Activated CD4-positive, alpha-beta memory T cell treated with anti-CD3 and anti-CD28 coated beads for 36 hours (primary cell): ENCODE results near the gene FYTTD1. TPM values are rescaled to one million over a fixed set of nuclear protein-coding genes. Genes with fewer than 3 reads are reported as not detected.
"Not testable (repeated sequence)": the region's sequence is repeated elsewhere in the genome, so short reads cannot be mapped to it uniquely, and the experiment has no call there.

Experiments used
- CTCF ChIA-PET: fragments of 350-600 bp; sonication (Branson Sonifier 250); formaldehyde crosslinking; loops from one replicate; lab custom pipeline; 2021; ENCODE audit warnings: antibody characterized with exemption, inconsistent platforms; lab: Charles Lee
- POLR2A ChIA-PET: fragments of 350-600 bp; sonication (Branson Sonifier 250); formaldehyde crosslinking; loops from one replicate; lab custom pipeline; 2021; ENCODE audit warnings: antibody characterized with exemption; lab: Charles Lee
- DNase-seq: peaks from one replicate; pipeline ENCODE4 v3.0.0-alpha.2; 2020
- H3K27ac Mint-ChIP-seq: one replicate; pipeline ENCODE4 v1.8.0; 2021; ENCODE audit warnings: mixed read lengths
- H3K27me3 Mint-ChIP-seq: one replicate; pipeline ENCODE4 v1.8.0; 2021; ENCODE audit warnings: mixed read lengths
- H3K36me3 Mint-ChIP-seq: one replicate; pipeline ENCODE4 v1.8.0; 2021; ENCODE audit warnings: mixed read lengths
- H3K4me1 Mint-ChIP-seq: one replicate; pipeline ENCODE4 v1.8.0; 2021; ENCODE audit warnings: low read depth, mixed read lengths
- H3K4me3 Mint-ChIP-seq: one replicate; pipeline ENCODE4 v1.8.0; 2021; ENCODE audit warnings: mild to moderate bottlenecking, mixed read lengths
- H3K9me3 Mint-ChIP-seq: one replicate; pipeline ENCODE4 v1.8.0; 2021; ENCODE audit warnings: mixed read lengths
- intact Hi-C: fragments of 100-400 bp; cut with micrococcal nuclease; formaldehyde crosslinking; loops from one replicate; pipeline ENCODE4 v1.15.1; 2023
- total RNA-seq, 2 experiments: library from RNA; stranded (reverse); gene quantifications; one replicate each; pipeline ENCODE4 v1.2.3, GENCODE V29; 2021

The FYTTD1 gene
- total RNA-seq, result 10 to 100 TPM; 35.5 to 39.9 TPM

GRCh38 chr3:197749601-197750395 lies at the start of gene FYTTD1:
Gene FYTTD1 (plus strand): TSS chr3:197749883. CDS start chr3:197749972, 89 bp downstream.
- POLR2A ChIA-PET, result interaction anchor here (1.3 to 2.0 kb wide), 2 partner anchors 14 to 41 kb away, joined by 6 to 7 read pairs; partner anchors contain the start of genes LRCH3 and RUBCN

GRCh38 chr3:197700095-197700494 lies 49.6 kb upstream of the FYTTD1 start:
- intact Hi-C loops, result no loop called here
- POLR2A ChIA-PET, result interaction anchor here (1.0 kb wide), 1 partner anchor 11 kb away, joined by 3 read pairs; no protein-coding TSS in a partner anchor
- Mint-ChIP-seq H3K4me1 (peaks cover 11% of the 10 kb centered on the region), H3K36me3 (peaks cover 59% of the 10 kb centered on the region), H3K9me3 (no peaks in the 10 kb centered on the region), H3K4me3 (no peak overlapping the region), H3K27ac (no peak overlapping the region), H3K27me3 (no peaks in the 10 kb centered on the region)
- CTCF ChIA-PET, result no interaction called here
- no peak for DNase-seq

More at GRCh38 chr3:197749601-197750395, at the start of gene FYTTD1:
- Mint-ChIP-seq H3K4me1 (peaks cover 33% of the 10 kb centered on the region), H3K27ac (peak within 1 kb of the TSS; percentile 92), H3K9me3 (no peaks in the 10 kb centered on the region), H3K27me3 (no peaks in the 10 kb centered on the region), H3K36me3 (peaks cover 2% of the 10 kb centered on the region), H3K4me3 (peak within 1 kb of the TSS; percentile 98)
- peak; percentile 90 for DNase-seq
- intact Hi-C loops, result loop anchor here (1.0 to 2.0 kb wide), 3 partner anchors 13 to 43 kb away; partner anchors contain the start of gene RUBCN
- CTCF ChIA-PET, result interaction anchor here (1.1 to 1.3 kb wide), 2 partner anchors 37 to 43 kb away, joined by 6 to 8 read pairs; no protein-coding TSS in a partner anchor

- ChIA-PET POLR2A (no interaction called here), CTCF (no interaction called here)
- Mint-ChIP-seq H3K9me3 (no peaks in the 10 kb centered on the region), H3K4me1 (peaks cover 11% of the 10 kb centered on the region), H3K27me3 (no peaks in the 10 kb centered on the region), H3K27ac (no peak overlapping the region), H3K4me3 (no peak overlapping the region), H3K36me3 (peaks cover 51% of the 10 kb centered on the region)
- DNase-seq, result no peak
- intact Hi-C loops, result no loop called here
Measured at GRCh38 chr3:197701841-197702240, 47.8 kb upstream of the FYTTD1 start.

GRCh38 chr3:197706658-197707057 lies 43.0 kb upstream of the FYTTD1 start:
- ChIA-PET CTCF (no interaction called here), POLR2A (no interaction called here)
- no peak overlapping the region for H3K4me3 Mint-ChIP-seq
- H3K27me3 Mint-ChIP-seq, result no peaks in the 10 kb centered on the region
- H3K27ac Mint-ChIP-seq, result no peak overlapping the region
- intact Hi-C loops, result no loop called here
- no peaks in the 10 kb centered on the region for H3K9me3 Mint-ChIP-seq
- DNase-seq, result no peak
- peaks cover 19% of the 10 kb centered on the region for H3K36me3 Mint-ChIP-seq
- peaks cover 9% of the 10 kb centered on the region for H3K4me1 Mint-ChIP-seq

GRCh38 chr3:197709135-197709534 lies 40.5 kb upstream of the FYTTD1 start:
- H3K27ac Mint-ChIP-seq, result no peak overlapping the region
- no peak overlapping the region for H3K4me3 Mint-ChIP-seq
- no peak for DNase-seq
- peaks cover 29% of the 10 kb centered on the region for H3K4me1 Mint-ChIP-seq
- H3K27me3 Mint-ChIP-seq, result no peaks in the 10 kb centered on the region
- H3K36me3 Mint-ChIP-seq, result peaks cover 15% of the 10 kb centered on the region
- no peaks in the 10 kb centered on the region for H3K9me3 Mint-ChIP-seq
- intact Hi-C loops, result no loop called here
- ChIA-PET POLR2A (no interaction called here), CTCF (no interaction called here)

- DNase-seq, CTCF ChIA-PET, H3K9me3 Mint-ChIP-seq, POLR2A ChIA-PET, H3K4me3 Mint-ChIP-seq, H3K27me3 Mint-ChIP-seq, H3K27ac Mint-ChIP-seq: not testable (repeated sequence)
- peaks cover 13% of the 10 kb centered on the region for H3K36me3 Mint-ChIP-seq
- H3K4me1 Mint-ChIP-seq, result peaks cover 35% of the 10 kb centered on the region
- intact Hi-C loops, result loop anchor here (10.0 kb wide), 1 partner anchor 416 kb away; the partner anchor contains the start of gene DLG1
Measured at GRCh38 chr3:197710965-197711364, 38.7 kb upstream of the FYTTD1 start.

- DNase-seq, result peak; percentile 94
Measured at GRCh38 chr3:197711973-197712707, 37.5 kb upstream of the FYTTD1 start.

GRCh38 chr3:197713477-197713822 lies 36.2 kb upstream of the FYTTD1 start:
- ChIA-PET CTCF (interaction anchor here (1.4 kb wide), 1 partner anchor 114 kb away, joined by 4 read pairs; no protein-coding TSS in a partner anchor), POLR2A (interaction anchor here (1.3 to 1.6 kb wide), 2 partner anchors 13 to 134 kb away, joined by 3 to 8 read pairs; no protein-coding TSS in a partner anchor)
- H3K9me3 Mint-ChIP-seq, result no peaks in the 10 kb centered on the region
- peak overlapping the region; percentile 86 for H3K27ac Mint-ChIP-seq
- intact Hi-C loops, result loop anchor here (10.0 kb wide), 1 partner anchor 419 kb away; the partner anchor contains the start of gene DLG1
- H3K4me3 Mint-ChIP-seq, result no peak overlapping the region
- H3K4me1 Mint-ChIP-seq, result peaks cover 35% of the 10 kb centered on the region
- no peaks in the 10 kb centered on the region for H3K27me3 Mint-ChIP-seq
- DNase-seq, result no peak
- peaks cover 20% of the 10 kb centered on the region for H3K36me3 Mint-ChIP-seq

More at GRCh38 chr3:197711973-197712707, 37.5 kb upstream of the FYTTD1 start:
- Mint-ChIP-seq H3K9me3 (no peaks in the 10 kb centered on the region), H3K27ac (peak overlapping the region; percentile 86), H3K36me3 (peaks cover 20% of the 10 kb centered on the region), H3K4me3 (peak overlapping the region; percentile 62), H3K4me1 (peaks cover 35% of the 10 kb centered on the region), H3K27me3 (no peaks in the 10 kb centered on the region)
- CTCF ChIA-PET, result interaction anchor here (0.7 to 1.4 kb wide), 5 partner anchors 24 to 829 kb away, joined by 4 to 8 read pairs (median 6); partner anchors contain the start of gene RUBCN
- POLR2A ChIA-PET, result interaction anchor here (0.8 to 1.6 kb wide), 5 partner anchors 24 to 195 kb away, joined by 3 to 9 read pairs (median 5); partner anchors contain the start of genes LRCH3 and RUBCN
- intact Hi-C loops, result loop anchor here (1.0 to 10.0 kb wide), 5 partner anchors 24 to 417 kb away; partner anchors contain the start of genes BDH1, DLG1 and RUBCN

- intact Hi-C loops, result loop anchor here (10.0 kb wide), 1 partner anchor 419 kb away; the partner anchor contains the start of gene DLG1
- H3K36me3 Mint-ChIP-seq, result peaks cover 18% of the 10 kb centered on the region
- CTCF ChIA-PET, result no interaction called here
- DNase-seq, result no peak
- peaks cover 37% of the 10 kb centered on the region for H3K4me1 Mint-ChIP-seq
- no peaks in the 10 kb centered on the region for H3K9me3 Mint-ChIP-seq
- H3K4me3 Mint-ChIP-seq, result no peak overlapping the region
- no peaks in the 10 kb centered on the region for H3K27me3 Mint-ChIP-seq
- POLR2A ChIA-PET, result interaction anchor here (0.7 to 1.3 kb wide), 2 partner anchors 13 to 22 kb away, joined by 3 read pairs; partner anchors contain the start of gene RUBCN
- H3K27ac Mint-ChIP-seq, result no peak overlapping the region
Measured at GRCh38 chr3:197714251-197714650, 35.4 kb upstream of the FYTTD1 start.

- Mint-ChIP-seq H3K27ac (no peak overlapping the region), H3K4me3 (no peak overlapping the region), H3K9me3 (peaks cover 11% of the 10 kb centered on the region), H3K36me3 (peaks cover 22% of the 10 kb centered on the region), H3K27me3 (no peaks in the 10 kb centered on the region), H3K4me1 (peaks cover 21% of the 10 kb centered on the region)
- intact Hi-C loops, result loop anchor here (10.0 kb wide), 1 partner anchor 424 kb away; the partner anchor contains the start of gene DLG1
- ChIA-PET CTCF (no interaction called here), POLR2A (no interaction called here)
- no peak for DNase-seq
Measured at GRCh38 chr3:197718891-197719290, 30.8 kb upstream of the FYTTD1 start.

- ChIA-PET POLR2A (no interaction called here), CTCF (no interaction called here)
- Mint-ChIP-seq H3K27me3 (no peaks in the 10 kb centered on the region), H3K36me3 (peaks cover 19% of the 10 kb centered on the region), H3K27ac (no peak overlapping the region), H3K4me1 (peaks cover 15% of the 10 kb centered on the region), H3K4me3 (no peak overlapping the region), H3K9me3 (peaks cover 11% of the 10 kb centered on the region)
- intact Hi-C loops, result no loop called here
- DNase-seq, result no peak
Measured at GRCh38 chr3:197720694-197721093, 29.0 kb upstream of the FYTTD1 start.
